ENCODE results near the gene CARD18.

The CARD18 gene

GRCh38 chr11:105181100-105181499 lies 41.5 kb upstream of the CARD18 start:
- Histone ChIP-seq H3K27ac (ENCODE audit: extremely low read depth, low read depth, low read length) (no peak overlapping the region), H3K4me1 (ENCODE audit: control insufficient read depth, insufficient read depth, low read length) (no peaks in the 10 kb centered on the region), H3K4me3 (ENCODE audit: low read depth, low read length) (no peak overlapping the region), H3K36me3 (ENCODE audit: control insufficient read depth in 2 of 2, insufficient read depth in 1 of 2, low read length in 2 of 2) (no peaks in the 10 kb centered on the region), H3K9me3 (ENCODE audit: control insufficient read depth, insufficient read depth, low read depth, low read length) (no peaks in the 10 kb centered on the region)
- CTCF ChIA-PET: interaction anchor here (0.6 kb wide), 1 partner anchor 672 kb away, joined by 3 read pairs; no protein-coding TSS in a partner anchor
- TF ChIP-seq ZNF274 (IDR thresholded peaks at IDR 0.05; ENCODE audit: low read length) (no peak), ZNF274 (tag by site-specific recombination; IDR thresholded peaks at IDR 0.05; ENCODE audit: borderline replicate concordance) (no peak), TCF7L2 (IDR thresholded peaks at IDR 0.05; ENCODE audit: borderline replicate concordance, low read depth, low read length) (no peak), ZNF133 (tag by site-specific recombination; IDR thresholded peaks at IDR 0.05) (no peak), ZNF600 (tag by site-specific recombination; IDR thresholded peaks at IDR 0.05) (no peak), KLF9 (tag by site-specific recombination; IDR thresholded peaks at IDR 0.05; ENCODE audit: low read depth) (no peak), PRDM6 (tag by site-specific recombination; IDR thresholded peaks at IDR 0.05) (no peak), SETDB1 (IDR thresholded peaks at IDR 0.05; ENCODE audit: insufficient read length, low read length) (no peak), TRIM28 (IDR thresholded peaks at IDR 0.05; ENCODE audit: borderline replicate concordance, low read length) (no peak), PBX3 (CRISPR knock-in tag; IDR thresholded peaks at IDR 0.05) (no peak), ZFHX2 (tag by site-specific recombination; conservative IDR thresholded peaks at IDR 0.05) (no peak), ZFP41 (tag by site-specific recombination; IDR thresholded peaks at IDR 0.05; ENCODE audit: borderline replicate concordance) (no peak), ZSCAN4 (tag by site-specific recombination; IDR thresholded peaks at IDR 0.05) (no peak), OSR2 (tag by site-specific recombination; IDR thresholded peaks at IDR 0.05) (no peak), HIC1 (tag by site-specific recombination; IDR thresholded peaks at IDR 0.05) (no peak), ZNF416 (tag by site-specific recombination; IDR thresholded peaks at IDR 0.05) (no peak)
- POLR2A ChIA-PET: no interaction called here

- TF ChIP-seq WT1 (tag by site-specific recombination; IDR thresholded peaks at IDR 0.05): no peak
- no peak for TF ChIP-seq ZNF518A (tag by site-specific recombination; conservative IDR thresholded peaks at IDR 0.05; ENCODE audit: low read depth)
- no peak for TF ChIP-seq ZEB2 (tag by site-specific recombination; IDR thresholded peaks at IDR 0.05)
- Histone ChIP-seq H3K4me3 (ENCODE audit: low read depth, low read length) (no peak overlapping the region), H3K27ac (ENCODE audit: extremely low read depth, low read depth, low read length) (no peak overlapping the region), H3K9me3 (ENCODE audit: control insufficient read depth, insufficient read depth, low read depth, low read length) (no peaks in the 10 kb centered on the region), H3K4me1 (ENCODE audit: control insufficient read depth, insufficient read depth, low read length) (no peaks in the 10 kb centered on the region), H3K36me3 (ENCODE audit: control insufficient read depth in 2 of 2, insufficient read depth in 1 of 2, low read length in 2 of 2) (no peaks in the 10 kb centered on the region)
- POLR2A ChIA-PET: no interaction called here
- CTCF ChIA-PET: interaction anchor here (0.7 kb wide), 2 partner anchors 9 to 356 kb away, joined by 3 to 5 read pairs; no protein-coding TSS in a partner anchor
Observed at GRCh38 chr11:105179542-105180278, 40.1 kb upstream of the CARD18 start.

Measured in HEK293 (cell line).